HG03039 (cell line): ENCODE results near the gene JADE1.
A peak's percentile ranks its signal among the peaks of the same experiment; 100 is the strongest.

Source experiments
- ATAC-seq: cut with Tn5 transposase; IDR thresholded peaks from one replicate; pipeline ENCODE4 v1.9.1; 2021; ENCODE audit warnings: mild to moderate bottlenecking, moderate library complexity; ENCODE audit not compliant: unreplicated experiment

JADE1 gene

GRCh38 chr4:128840711-128841318 lies 31.3 kb downstream of the JADE1 start:
- ATAC-seq = no peak

GRCh38 chr4:128841402-128841801 lies 31.9 kb downstream of the JADE1 start:
- no peak for ATAC-seq

- no peak for ATAC-seq
Observed at GRCh38 chr4:128844931-128845330, 35.4 kb downstream of the JADE1 start.

GRCh38 chr4:128846063-128846462 lies 36.6 kb downstream of the JADE1 start:
- no peak for ATAC-seq

GRCh38 chr4:128847082-128847724 lies 37.7 kb downstream of the JADE1 start:
- no peak for ATAC-seq

DNA sequence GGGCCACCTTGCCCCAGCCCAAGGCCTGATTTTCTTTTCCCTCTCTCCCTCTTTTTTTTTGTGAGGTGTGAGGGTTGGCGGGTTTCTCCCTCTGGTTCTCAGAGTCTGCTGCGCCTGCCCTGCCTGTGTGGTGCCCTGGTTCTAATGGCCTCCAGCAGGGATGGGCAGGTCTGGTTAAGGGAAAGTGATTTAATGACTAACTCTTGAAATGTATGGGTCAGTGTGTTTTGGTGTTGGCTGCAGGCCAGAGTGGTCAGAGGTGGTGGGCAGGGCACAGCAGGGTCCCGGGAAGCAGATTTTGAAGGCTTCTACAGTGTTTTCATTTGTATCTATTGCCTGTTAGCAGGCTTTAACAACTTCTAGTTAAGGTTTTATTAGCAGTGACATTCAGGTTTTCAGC lies 39.0 kb downstream of the JADE1 start:
- no peak for ATAC-seq

DNA sequence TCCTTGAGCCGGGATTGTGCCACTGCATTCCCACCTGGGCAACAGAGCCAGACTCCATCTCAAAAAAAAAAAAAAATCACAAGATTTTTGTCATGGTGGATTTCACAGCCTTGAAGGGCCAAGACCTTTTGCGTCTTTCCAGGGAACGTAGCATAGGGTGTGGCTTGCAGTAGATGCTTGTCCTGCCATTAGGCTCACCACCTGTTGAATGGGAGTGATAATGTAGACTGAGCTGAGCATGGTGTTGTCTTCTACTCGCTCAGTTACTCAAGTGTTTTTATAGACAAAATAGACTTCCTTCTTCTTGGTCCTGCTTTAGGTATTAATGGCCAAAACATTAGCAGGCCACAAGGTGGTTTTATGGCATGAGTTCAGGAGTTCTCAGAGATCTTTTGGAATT lies 40.8 kb downstream of the JADE1 start:
- no peak for ATAC-seq

DNA sequence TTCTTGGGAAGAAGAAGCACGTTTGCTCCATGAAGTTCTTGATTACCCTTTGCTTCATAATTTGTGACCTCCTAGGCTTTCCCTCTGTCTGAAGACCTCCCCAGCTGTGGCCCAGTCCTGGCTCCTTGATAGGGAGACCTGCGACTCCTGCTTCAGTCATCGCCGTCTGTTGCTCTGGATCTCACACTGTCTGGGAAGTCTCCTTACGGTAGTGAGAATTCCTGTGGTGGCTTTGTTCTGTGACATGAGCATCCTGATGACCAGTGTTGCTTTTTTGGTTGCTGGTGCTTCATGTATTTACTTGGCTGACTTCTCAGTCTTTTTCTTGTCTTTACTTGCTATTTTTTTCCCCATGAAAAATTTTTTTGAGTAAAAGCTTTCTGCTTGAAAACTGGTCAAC lies 44.2 kb downstream of the JADE1 start:
- no peak for ATAC-seq

DNA sequence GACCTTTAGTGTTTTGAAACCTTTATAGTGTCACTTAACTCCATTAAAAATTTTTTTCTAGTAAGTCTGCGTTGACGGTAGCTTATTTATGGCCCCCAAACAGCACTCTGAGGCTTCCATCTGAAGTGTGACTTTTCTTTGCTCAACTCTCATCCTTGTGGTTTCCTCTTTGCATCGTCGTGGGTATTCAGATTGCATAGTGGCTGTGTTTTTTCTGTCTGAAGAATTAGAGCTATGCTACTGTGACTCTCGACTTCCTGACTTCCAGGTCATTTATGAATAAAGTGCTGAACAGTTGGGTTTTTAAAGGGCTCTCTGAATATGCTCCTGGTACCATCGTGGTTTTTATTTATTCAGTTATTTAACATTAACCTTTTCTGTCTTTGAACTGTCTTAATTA lies 44.9 kb downstream of the JADE1 start:
- peak; percentile 59 for ATAC-seq

- ATAC-seq = no peak
Observed at GRCh38 chr4:128855621-128856020, 46.1 kb downstream of the JADE1 start.

- ATAC-seq = no peak
Observed at GRCh38 chr4:128856246-128856645, 46.7 kb downstream of the JADE1 start.

GRCh38 chr4:128858879-128859671 lies 49.6 kb downstream of the JADE1 start:
- ATAC-seq = no peak

GRCh38 chr4:128859887-128860677 lies 50.6 kb downstream of the JADE1 start:
- no peak for ATAC-seq

- peak; percentile 26 for ATAC-seq
Observed at GRCh38 chr4:128861856-128862518, 52.5 kb downstream of the JADE1 start.

DNA sequence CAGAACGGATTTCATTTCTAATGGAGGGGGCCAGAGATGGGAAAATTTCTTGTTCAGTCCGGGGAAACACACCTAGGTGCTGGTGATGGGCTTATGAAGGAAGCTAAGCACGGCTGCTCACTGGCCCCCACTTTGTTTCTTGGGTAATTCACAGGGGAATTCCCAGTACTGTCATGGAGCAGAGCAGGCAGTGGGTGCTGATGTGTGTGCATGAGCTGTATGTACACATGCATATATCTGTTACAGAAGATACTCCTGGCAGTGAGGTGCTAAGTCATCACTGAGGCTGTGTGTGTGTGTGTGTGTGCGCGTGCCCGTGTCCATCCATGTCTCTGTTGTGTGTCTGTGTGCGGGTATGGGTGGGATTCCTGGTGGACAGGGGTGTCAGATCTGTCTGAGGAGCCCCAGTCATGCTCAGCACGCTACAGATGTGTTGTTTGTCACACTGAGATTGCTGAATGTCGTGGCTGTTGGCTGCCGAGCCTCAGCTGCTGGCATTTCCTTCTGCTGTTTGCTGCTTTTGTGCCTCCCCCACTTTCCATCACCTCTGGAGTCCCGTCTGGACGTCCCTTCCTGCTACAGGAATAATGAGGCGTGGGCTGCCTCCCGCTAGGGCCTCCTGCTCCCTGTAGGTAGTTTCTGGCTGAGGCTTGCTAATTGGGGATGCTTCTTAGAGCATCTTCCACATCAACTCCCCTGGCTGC lies 53.3 kb downstream of the JADE1 start:
- peak; percentile 76 for ATAC-seq

- no peak for ATAC-seq
Observed at GRCh38 chr4:128863312-128864075, 54.0 kb downstream of the JADE1 start.

DNA sequence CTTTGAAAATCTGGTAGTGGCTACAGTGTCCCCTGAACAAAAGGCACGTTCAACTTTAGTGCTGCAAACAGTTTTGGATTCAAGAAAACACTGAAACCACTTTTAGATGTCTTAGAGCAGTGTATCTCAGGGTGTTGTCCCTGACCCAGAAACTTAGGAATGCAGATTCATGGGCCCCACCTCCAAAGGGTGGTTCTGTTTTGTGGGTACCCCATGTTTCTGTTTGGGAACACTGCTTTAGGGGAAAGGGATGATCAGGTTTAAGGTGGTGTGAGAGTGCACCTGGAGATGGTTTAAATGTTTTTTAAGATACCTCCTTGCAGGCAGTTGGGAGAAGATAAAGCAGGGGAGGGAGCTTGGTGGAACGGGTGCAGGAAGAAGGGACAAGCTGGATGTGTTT lies 55.6 kb downstream of the JADE1 start:
- no peak for ATAC-seq

DNA sequence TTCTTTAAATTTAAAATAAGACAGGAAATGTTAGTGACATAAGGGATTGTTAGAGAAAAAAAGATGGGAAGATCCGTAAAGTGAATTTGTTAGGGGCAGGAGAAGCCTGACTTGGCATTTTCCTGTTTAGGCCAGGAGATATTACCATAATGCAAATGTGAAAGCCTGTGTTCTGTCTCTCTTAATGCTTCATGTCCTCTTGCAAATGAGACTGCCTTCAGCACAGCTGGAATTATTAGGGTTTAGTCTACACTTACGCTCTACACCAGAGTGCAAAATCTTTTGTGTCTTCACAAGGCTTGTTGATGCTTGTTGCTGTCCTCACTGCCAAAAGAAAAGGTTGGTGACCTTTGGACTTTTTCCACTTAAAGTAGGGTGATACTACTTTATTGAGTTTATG lies 56.8 kb downstream of the JADE1 start:
- no peak for ATAC-seq

DNA sequence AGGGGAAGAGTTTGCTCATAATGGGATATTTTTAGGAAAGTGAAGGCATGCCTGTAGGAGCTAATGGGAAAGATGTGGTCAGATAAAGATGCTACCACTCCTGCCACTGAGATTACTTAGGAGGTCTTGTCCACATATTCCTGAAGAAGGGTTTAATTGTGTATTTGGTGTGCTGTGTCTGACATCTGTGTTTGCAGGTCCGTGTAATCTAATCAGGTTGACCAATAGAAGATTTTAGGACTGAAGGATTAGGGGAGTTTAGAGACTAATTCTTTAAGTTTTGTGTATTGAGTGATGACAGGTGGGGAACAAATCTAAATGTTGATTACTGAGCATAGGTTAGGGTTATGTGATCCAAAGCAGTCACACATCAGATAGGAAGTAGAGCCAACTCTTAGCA lies 57.2 kb downstream of the JADE1 start:
- no peak for ATAC-seq
